ENCODE results near the gene DDRGK1. TPM values are rescaled to one million over a fixed set of nuclear protein-coding genes. Genes with fewer than 3 reads are reported as not detected.

DDRGK1 gene
- total and polyA plus RNA-seq, 2 of the 8 experiments (the other 6 are each of a cell fraction or from before 2014, with no cell fraction given), result 29.4 to 42.0 TPM

DNA sequence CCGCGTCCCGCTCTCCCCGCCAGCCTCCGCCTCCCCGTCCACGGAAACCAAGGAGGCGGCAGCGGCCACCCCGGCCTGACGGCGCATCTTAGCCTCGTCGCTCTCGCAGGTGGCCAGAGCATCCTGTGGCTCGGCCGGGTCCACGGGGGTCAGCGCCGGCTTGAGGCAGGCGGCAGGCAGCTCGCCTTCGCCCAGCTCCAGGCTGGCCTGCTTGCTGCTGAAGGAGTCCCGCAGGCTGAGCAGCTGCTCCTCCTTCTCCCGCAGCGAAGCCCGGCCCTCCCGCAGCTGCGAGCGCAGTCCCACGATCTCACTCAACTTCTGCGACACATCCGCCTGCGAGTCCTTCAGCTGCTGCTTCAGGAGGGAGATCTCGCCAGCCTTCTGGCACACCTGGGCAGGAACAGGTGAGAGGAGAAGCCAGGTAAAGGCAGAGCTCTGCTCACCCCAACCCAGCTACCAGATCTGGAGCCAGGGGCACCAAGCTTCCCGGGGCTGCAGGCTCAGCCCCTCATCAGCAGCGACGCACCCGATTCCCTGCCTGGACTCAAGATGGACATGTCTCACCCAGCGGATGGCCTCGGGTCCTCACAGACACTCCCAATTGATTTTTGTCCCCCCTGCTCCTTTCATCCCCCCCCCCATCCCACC is 39.6 kb downstream of the DDRGK1 start:
- no peaks in the 10 kb centered on the region; a peak in 1 of 4 replicates for H3K79me2 ChIP-seq (ENCODE audit: control insufficient read depth in 1 of 2, insufficient read depth in 2 of 2, low read length in 2 of 2)
- H3K4me1 ChIP-seq (replicated peaks in 1 of 4; ENCODE audit: control insufficient read depth in 3 of 4, insufficient read depth in 4 of 4, low read length in 3 of 4), result peaks cover 5 to 22% (median 17%) of the 10 kb centered on the region in 4 experiments
- H3K9ac ChIP-seq (replicated peaks in 1 of 4; ENCODE audit: extremely low read depth in 1 of 4, low read depth in 3 of 4, low read length in 3 of 4), result no peak overlapping the region
- peaks cover 0 to 15% (median 2%) of the 10 kb centered on the region in 4 experiments; a peak in 5 of 8 replicates for H3K36me3 ChIP-seq (ENCODE audit: control insufficient read depth in 2 of 4, insufficient read depth in 4 of 4, low read length in 3 of 4)
- no peaks in the 10 kb centered on the region for H3K79me1 ChIP-seq (ENCODE audit: low read depth, low read length)
- no peak overlapping the region for H2BK12ac ChIP-seq (ENCODE audit: low read depth, low read length)
- H3K4ac ChIP-seq (replicated peaks; ENCODE audit: insufficient read length, low read depth, low read length), result no peak overlapping the region
- no peaks in the 10 kb centered on the region for H3K9me3 ChIP-seq (ENCODE audit: insufficient read depth in 2 of 2, low read depth in 1 of 2, low read length in 1 of 2)
- no peak overlapping the region for H2BK5ac ChIP-seq (ENCODE audit: low read depth, low read length)
- H3K23ac ChIP-seq (ENCODE audit: insufficient read length), result no peak overlapping the region
- 97% methylated on average over 21 of the region's 41 CpGs; no CpG with 5 or more reads in 1 of the 2 experiments for WGBS, 2 experiments (ENCODE audit: extremely low coverage in 1 of 2, insufficient coverage in 1 of 2, insufficient read length in 1 of 2, insufficient replicate concordance in 2 of 2, low coverage in 1 of 2, low lambda C conversion rate in 2 of 2, missing lambda C conversion rate in 1 of 2)
- FAIRE-seq, result no peak
- no peaks in the 10 kb centered on the region for H4K20me1 ChIP-seq (replicated peaks in 1 of 2; ENCODE audit: control insufficient read depth in 1 of 2, insufficient read depth in 2 of 2, low read length in 2 of 2)
- H3K4me2 ChIP-seq (ENCODE audit: insufficient read depth in 1 of 2, low read depth in 2 of 2, low read length in 2 of 2), result no peak overlapping the region
- H2BK20ac ChIP-seq (ENCODE audit: low read length), result no peak overlapping the region
- H3K4me3 ChIP-seq (ENCODE audit: extremely low read depth in 1 of 4, insufficient read depth in 2 of 4, low read depth in 3 of 4, low read length in 4 of 4), result no peak overlapping the region
- no peak overlapping the region for H4K91ac ChIP-seq (replicated peaks; ENCODE audit: insufficient read length, low read length)
- H3K27me3 ChIP-seq (replicated peaks in 1 of 4; ENCODE audit: control insufficient read depth in 3 of 4, extremely low read depth in 1 of 4, insufficient read depth in 3 of 4, low read length in 3 of 4), result no peaks in the 10 kb centered on the region; a peak in 1 of 7 replicates
- ChIA-PET CTCF (ENCODE audit: partially characterized antibody) (interaction anchor here (0.9 to 1.7 kb wide), 5 partner anchors 54 to 111 kb away, joined by 3 to 5 read pairs (median 4); no protein-coding TSS in a partner anchor), POLR2A (ENCODE audit: partially characterized antibody) (interaction anchor here (0.7 to 1.2 kb wide), 3 partner anchors 54 to 216 kb away, joined by 3 to 4 read pairs (median 3); no protein-coding TSS in a partner anchor)
- no peak overlapping the region for H3K27ac ChIP-seq (ENCODE audit: low read depth, low read length)
- H3K14ac ChIP-seq (ENCODE audit: insufficient read length), result no peak overlapping the region
- H4K8ac ChIP-seq (ENCODE audit: extremely low read depth, insufficient read depth, low read length), result no peak overlapping the region
- no peak overlapping the region for H2BK120ac ChIP-seq (replicated peaks; ENCODE audit: low read depth, low read length)
- peaks cover 7% of the 10 kb centered on the region; the same call in 1 of the 2 replicates for H3K23me2 ChIP-seq (ENCODE audit: low read depth, low read length)
- no peak overlapping the region for H2BK15ac ChIP-seq (ENCODE audit: low read length)
- H2AK5ac ChIP-seq (ENCODE audit: low read depth, low read length), result no peak overlapping the region
- DNase-seq (ENCODE audit: low read depth in 1 of 2, low spot score in 2 of 2), result no peak
- H4K5ac ChIP-seq (ENCODE audit: insufficient read length, low read depth, low read length), result no peak overlapping the region
- H3K18ac ChIP-seq (ENCODE audit: extremely low read depth, low read length), result no peak overlapping the region
- TF ChIP-seq TBP (IDR thresholded peaks at IDR 0.05; ENCODE audit: low read depth, low read length), result no peak
- TF ChIP-seq ZNF274 (IDR thresholded peaks at IDR 0.05; ENCODE audit: borderline replicate concordance, extremely low read depth, low read length), result no peak
- TF ChIP-seq E2F6 (IDR thresholded peaks at IDR 0.05), result no peak
- TF ChIP-seq MAFK (IDR thresholded peaks at IDR 0.05; ENCODE audit: low read depth, low read length), result no peak
- TF ChIP-seq GTF2F1 (IDR thresholded peaks at IDR 0.05; ENCODE audit: borderline replicate concordance, low read depth, low read length), result no peak
- TF ChIP-seq ASH2L (IDR thresholded peaks at IDR 0.05; ENCODE audit: low read length), result no peak
- H3K56ac ChIP-seq (replicated peaks; ENCODE audit: insufficient read length, low read depth, low read length), result no peak overlapping the region
- H2AFZ ChIP-seq (ENCODE audit: low read length), result no peak overlapping the region
